ENCODE results near the gene MYH11. TPM values are rescaled to one million over a fixed set of nuclear protein-coding genes. Genes with fewer than 3 reads are reported as not detected.

MYH11 gene
- total and polyA plus RNA-seq, 2 experiments from 2014 or later, result 1.6 to 5.9 TPM

- H3F3A ChIP-seq (replicated peaks; ENCODE audit: low read depth), result no peaks in the 10 kb centered on the region
- peaks cover 34% of the 10 kb centered on the region for H3K36me3 Mint-ChIP-seq (ENCODE audit: low read depth)
- H3K27me3 ChIP-seq (ENCODE audit: insufficient read depth), result no peaks in the 10 kb centered on the region
- no peak overlapping the region for H3K4me2 ChIP-seq
- no peak overlapping the region; the same call in 1 of the 2 replicates for H3K27ac Mint-ChIP-seq
- DNase-seq (ENCODE audit: low spot score), result no peak
- no peak overlapping the region for H3K27ac ChIP-seq (ENCODE audit: low read depth)
- no peaks in the 10 kb centered on the region; the same call in 1 of the 2 replicates for H3K4me1 ChIP-seq (ENCODE audit: insufficient read depth)
- H3K4me3 ChIP-seq, result no peak overlapping the region
- no peaks in the 10 kb centered on the region for H3K9me2 ChIP-seq (ENCODE audit: insufficient read depth)
- no peaks in the 10 kb centered on the region for H3K79me2 ChIP-seq (replicated peaks; ENCODE audit: insufficient read depth)
- H3K27me3 Mint-ChIP-seq (ENCODE audit: insufficient read depth, low read depth, poor library complexity), result peaks cover 4% of the 10 kb centered on the region
- TF ChIP-seq EZH2 (IDR thresholded peaks at IDR 0.05; ENCODE audit: low read depth, unreplicated experiment) (no peak), NANOG (IDR thresholded peaks at IDR 0.05; ENCODE audit: borderline replicate concordance) (no peak), EZH2phosphoT487 (IDR thresholded peaks at IDR 0.05; ENCODE audit: unreplicated experiment) (no peak), ZNF114 (CRISPR knock-in tag; IDR thresholded peaks at IDR 0.05) (no peak), POLR2AphosphoS5 (IDR thresholded peaks at IDR 0.05; ENCODE audit: low read depth) (no peak), CTCF (conservative IDR thresholded peaks at IDR 0.05; ENCODE audit: low read depth in 2 of 2) (no peak), ETS1 (IDR thresholded peaks at IDR 0.05) (no peak), JUNB (IDR thresholded peaks at IDR 0.05; ENCODE audit: unreplicated experiment) (no peak), ZNF462 (CRISPR knock-in tag; IDR thresholded peaks at IDR 0.05) (no peak), STAT1 (IDR thresholded peaks at IDR 0.05; ENCODE audit: unreplicated experiment) (no peak), ZNF331 (CRISPR knock-in tag; IDR thresholded peaks at IDR 0.05; ENCODE audit: low read depth) (no peak), REST (IDR thresholded peaks at IDR 0.05; ENCODE audit: unreplicated experiment) (no peak)
- H3K36me3 ChIP-seq (ENCODE audit: insufficient read depth), result no peaks in the 10 kb centered on the region; the same call in none of the 2 replicates
- no peak overlapping the region for H3K4me3 Mint-ChIP-seq
- no peaks in the 10 kb centered on the region; the same call in 1 of the 2 replicates for H4K20me1 ChIP-seq (replicated peaks; ENCODE audit: insufficient read depth)
- no peaks in the 10 kb centered on the region; the same call in 1 of the 3 replicates for H3K4me1 Mint-ChIP-seq
- H3K9me3 Mint-ChIP-seq, result no peaks in the 10 kb centered on the region
- no peak for ATAC-seq
- H2AFZ ChIP-seq, result no peak overlapping the region
Observed at GRCh38 chr16:15699819-15700218, 157.0 kb downstream of the MYH11 start.
